ENCODE data around the gene TSPO.

TSPO gene

DNA sequence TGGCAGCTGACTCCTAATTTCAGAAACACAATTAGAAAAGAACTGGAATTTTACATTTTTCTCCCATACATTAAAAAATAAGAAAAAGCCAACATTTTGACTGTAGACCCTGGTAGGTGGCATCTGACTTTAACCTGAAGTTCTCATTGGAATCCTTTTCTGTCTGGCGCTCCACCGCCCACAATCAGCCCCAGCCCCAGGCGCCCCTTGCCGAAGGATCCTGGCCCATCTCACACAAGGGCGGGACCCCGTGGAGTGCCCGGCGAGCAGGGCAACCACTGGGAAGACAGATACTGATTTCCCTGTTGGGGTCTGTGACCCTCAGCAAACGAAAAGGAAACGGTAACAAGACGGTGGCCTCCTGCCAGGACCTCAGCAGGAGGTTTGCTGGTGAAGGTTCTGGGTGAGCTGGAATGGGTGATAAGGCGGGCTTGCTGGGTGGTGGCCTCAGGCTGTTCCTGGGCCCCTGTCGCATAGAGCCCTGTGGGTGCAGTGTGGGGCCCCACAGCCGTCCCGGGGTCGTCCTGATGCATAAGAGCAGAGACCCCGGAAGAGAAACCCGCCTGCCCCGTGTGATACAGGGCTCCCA lies 15.7 kb downstream of the TSPO start:
- TF ChIP-seq, protein P1, sequence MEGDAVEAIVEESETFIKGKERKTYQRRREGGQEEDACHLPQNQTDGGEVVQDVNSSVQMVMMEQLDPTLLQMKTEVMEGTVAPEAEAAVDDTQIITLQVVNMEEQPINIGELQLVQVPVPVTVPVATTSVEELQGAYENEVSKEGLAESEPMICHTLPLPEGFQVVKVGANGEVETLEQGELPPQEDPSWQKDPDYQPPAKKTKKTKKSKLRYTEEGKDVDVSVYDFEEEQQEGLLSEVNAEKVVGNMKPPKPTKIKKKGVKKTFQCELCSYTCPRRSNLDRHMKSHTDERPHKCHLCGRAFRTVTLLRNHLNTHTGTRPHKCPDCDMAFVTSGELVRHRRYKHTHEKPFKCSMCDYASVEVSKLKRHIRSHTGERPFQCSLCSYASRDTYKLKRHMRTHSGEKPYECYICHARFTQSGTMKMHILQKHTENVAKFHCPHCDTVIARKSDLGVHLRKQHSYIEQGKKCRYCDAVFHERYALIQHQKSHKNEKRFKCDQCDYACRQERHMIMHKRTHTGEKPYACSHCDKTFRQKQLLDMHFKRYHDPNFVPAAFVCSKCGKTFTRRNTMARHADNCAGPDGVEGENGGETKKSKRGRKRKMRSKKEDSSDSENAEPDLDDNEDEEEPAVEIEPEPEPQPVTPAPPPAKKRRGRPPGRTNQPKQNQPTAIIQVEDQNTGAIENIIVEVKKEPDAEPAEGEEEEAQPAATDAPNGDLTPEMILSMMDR (conservative IDR thresholded peaks at IDR 0.05; ENCODE audit: control insufficient read depth, insufficient read depth, low read depth, low read length) = no peak
- DNase-seq (ENCODE audit: low read depth) = no peak
- H3K4me3 ChIP-seq (ENCODE audit: control insufficient read depth, low read depth, low read length) = no peak overlapping the region

DNA sequence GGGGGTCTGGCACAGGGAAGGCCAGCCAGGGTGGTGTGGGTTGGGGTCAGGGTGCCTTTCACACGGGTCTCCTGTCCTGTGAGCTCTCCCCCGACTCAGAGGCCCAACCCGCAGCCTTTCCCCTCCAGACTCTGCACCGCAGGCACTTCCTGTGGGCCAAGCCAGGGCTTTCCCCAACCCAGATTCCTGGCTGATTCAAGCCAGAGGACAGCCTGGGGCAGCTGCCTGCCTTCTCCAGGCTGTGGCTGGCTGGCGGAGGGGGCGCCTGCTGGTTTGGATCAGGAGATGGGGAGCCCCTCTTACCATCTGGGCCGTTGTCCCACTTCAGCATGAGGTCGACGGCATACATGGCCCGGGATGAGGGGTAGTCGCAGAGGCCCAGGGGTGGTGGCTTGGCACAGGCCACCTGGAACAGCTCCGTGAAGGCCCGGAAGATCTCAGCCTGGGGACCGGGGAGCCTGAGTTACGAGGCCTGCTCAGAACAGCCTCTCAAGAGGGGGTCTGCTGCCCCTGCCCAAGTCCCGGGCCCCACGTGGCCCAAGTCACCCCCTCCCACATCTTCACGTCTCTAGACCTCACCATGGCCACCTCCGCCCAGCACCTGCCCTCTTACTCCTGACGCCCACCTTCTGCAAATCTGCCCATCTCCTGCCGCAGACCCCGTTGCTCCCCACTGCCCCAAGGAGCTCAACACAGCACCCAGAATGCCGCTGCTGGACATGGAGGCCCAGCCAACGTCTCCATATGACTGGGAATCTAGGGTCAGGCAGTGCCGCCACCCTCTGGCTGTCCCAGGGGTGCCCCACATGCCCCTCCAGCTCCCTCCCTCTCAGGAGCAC lies 17.3 kb downstream of the TSPO start:
- DNase-seq (ENCODE audit: low read depth) = no peak
- H3K4me3 ChIP-seq (ENCODE audit: control insufficient read depth, low read depth, low read length) = no peak overlapping the region
- TF ChIP-seq, protein P1 (conservative IDR thresholded peaks at IDR 0.05; ENCODE audit: control insufficient read depth, insufficient read depth, low read depth, low read length) = no peak

DNA sequence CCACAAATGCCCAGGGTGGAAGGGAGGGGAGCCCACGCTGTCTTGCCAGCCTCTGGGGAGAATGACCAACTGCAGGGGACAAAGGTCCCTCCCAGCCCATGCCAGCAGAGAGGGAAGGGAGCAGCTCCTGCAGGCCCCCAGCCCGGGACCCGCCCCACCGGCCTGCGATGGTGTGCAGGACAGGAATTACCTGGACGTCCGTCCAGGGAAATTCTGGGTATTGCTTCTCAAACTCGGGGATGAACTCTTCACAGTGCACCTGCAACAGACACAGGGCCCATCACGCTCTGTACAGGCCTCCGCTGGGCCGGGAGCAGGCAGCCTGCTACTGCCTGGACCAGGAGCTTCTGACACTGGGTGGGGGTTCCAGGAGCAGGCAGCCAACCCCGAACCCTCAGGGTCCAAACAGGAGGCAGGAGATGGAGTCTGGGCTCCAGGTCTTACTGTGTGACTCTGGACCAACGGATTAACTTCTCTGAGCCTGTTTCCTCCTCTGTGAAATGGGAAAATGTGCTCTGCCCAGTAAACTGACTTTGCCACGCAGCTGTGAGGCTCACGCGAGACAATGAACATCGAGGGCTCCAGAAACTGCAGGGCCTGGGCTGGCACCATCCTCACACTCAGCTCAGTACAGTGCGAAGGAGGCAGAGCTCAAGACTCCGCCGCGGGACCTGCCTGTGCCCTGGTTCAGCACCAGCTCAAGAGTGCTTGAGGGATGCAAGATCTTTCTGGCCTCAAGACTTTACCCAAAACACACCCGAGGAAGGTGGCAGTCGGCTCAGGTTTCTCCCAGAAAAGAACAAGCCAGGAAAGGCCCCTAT lies 18.2 kb downstream of the TSPO start:
- DNase-seq (ENCODE audit: low read depth) = no peak
- no peak overlapping the region for H3K4me3 ChIP-seq (ENCODE audit: control insufficient read depth, low read depth, low read length)
- TF ChIP-seq, protein P1 (conservative IDR thresholded peaks at IDR 0.05; ENCODE audit: control insufficient read depth, insufficient read depth, low read depth, low read length) = no peak

DNA sequence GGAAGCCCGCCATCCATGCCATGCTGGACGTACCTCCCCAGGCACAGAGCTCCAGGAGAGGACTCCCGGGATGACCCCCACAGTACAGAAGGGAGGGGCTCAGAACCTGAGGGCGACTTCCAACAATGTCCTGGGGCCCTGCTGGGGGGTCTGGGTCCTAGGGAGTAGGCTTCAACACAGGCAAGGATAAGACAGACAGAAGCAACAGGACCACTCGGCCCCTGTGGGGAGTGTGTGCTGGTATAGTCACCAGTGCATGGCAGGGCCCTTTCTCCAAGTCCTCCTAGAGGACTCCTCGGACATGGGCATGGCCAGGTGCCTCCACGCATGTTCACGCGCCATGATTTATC lies 18.7 kb downstream of the TSPO start:
- TF ChIP-seq, protein P1 (conservative IDR thresholded peaks at IDR 0.05; ENCODE audit: control insufficient read depth, insufficient read depth, low read depth, low read length) = no peak
- no peak for DNase-seq (ENCODE audit: low read depth)

DNA sequence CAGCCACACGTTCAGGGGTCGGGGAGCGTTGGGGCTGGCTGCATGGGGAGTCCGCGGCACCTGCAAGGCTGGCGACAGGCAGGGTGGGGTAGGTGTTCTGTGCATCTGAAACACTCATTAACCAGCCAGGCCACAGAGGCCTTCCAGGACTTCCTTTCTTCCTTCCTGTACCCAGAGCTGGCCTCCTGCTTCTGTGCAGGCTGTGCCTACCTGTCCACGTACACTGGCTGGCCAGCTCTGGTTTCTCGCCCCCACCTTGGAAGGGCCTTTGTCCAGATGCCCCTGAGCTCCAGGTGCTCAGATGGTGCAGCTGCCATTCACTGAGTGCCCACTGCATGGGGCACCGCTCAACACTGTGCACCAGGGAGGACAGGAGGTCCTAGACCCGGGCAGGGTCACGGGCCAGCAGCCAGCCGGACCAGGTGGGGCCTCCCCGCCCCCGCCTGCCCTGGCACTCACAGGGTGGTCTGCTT lies 19.7 kb downstream of the TSPO start:
- TF ChIP-seq, protein P1 (conservative IDR thresholded peaks at IDR 0.05; ENCODE audit: control insufficient read depth, insufficient read depth, low read depth, low read length) = no peak
- no peak overlapping the region for H3K4me3 ChIP-seq (ENCODE audit: control insufficient read depth, low read depth, low read length)
- DNase-seq (ENCODE audit: low read depth) = no peak

More for the DNA sequence above, 18.7 kb downstream of the TSPO start:
- no peak overlapping the region for H3K4me3 ChIP-seq (ENCODE audit: control insufficient read depth, low read depth, low read length)

DNA sequence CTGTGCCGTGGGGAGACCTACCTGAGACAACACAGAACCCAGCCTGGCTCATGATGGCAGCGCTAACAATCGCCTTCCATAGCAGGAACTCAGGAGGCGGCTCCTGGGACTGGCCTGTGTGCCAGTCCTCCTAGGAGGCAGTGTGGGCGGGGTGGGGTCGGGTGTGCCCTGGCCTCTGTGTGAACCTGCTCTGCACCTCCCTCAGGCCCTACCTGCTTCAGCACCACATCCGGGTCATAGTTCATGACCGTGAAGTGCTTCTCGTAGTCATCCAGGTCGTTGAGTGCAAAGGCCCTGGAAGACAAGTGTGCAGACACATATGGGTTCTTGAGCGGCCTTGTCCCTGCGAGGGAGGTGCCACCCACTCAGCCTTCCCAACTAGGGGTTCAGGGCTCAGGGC lies 20.2 kb downstream of the TSPO start:
- H3K4me3 ChIP-seq (ENCODE audit: control insufficient read depth, low read depth, low read length) = no peak overlapping the region
- no peak for DNase-seq (ENCODE audit: low read depth)
- TF ChIP-seq, protein P1 (conservative IDR thresholded peaks at IDR 0.05; ENCODE audit: control insufficient read depth, insufficient read depth, low read depth, low read length) = no peak
